ENCODE measurements around the gene PLIN1.
A peak's percentile ranks its signal among the peaks of the same experiment; 100 is the strongest.

The PLIN1 gene

DNA sequence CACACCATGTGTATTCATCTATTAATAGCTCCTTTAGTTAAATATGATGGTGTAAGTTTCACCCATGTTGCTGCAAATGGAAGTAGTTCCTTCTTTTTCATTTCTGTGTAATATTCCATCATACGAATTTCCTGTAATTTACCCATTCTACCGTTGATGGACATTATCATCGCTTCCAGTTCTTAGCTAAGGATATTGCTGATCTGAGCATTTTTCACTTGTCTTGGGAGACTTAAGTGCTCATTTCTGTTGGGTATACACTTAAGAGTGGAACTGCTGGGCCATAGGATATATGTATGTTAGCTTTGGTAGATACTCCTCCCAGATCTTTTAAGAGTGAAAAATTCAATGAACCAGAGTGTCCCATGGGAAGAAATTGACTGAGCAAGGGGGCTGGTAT is 11.0 kb downstream of the PLIN1 start:
- no peak overlapping the region for H3K4me3 ChIP-seq (ENCODE audit: low read depth, low read length)
- no peak for DNase-seq (ENCODE audit: low read depth)
- TF ChIP-seq CTCF (IDR thresholded peaks at IDR 0.05; ENCODE audit: insufficient read depth, low read depth, low read length, missing control alignments) = no peak

DNA sequence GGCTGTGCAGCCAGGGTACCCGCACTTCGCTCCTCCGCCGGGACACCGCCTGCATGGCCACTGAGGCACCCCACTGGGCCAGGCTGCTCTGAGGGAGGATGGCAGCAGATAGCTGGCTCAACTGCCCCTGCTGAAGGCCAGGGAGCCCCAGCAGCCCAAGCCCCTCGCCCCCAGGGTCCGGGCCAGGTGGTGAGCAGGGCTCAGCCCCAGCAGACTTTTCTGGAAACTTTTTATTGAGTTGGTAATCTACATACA is 11.5 kb downstream of the PLIN1 start:
- no peak overlapping the region for H3K4me3 ChIP-seq (ENCODE audit: low read depth, low read length)
- TF ChIP-seq CTCF (IDR thresholded peaks at IDR 0.05; ENCODE audit: insufficient read depth, low read depth, low read length, missing control alignments) = no peak
- DNase-seq (ENCODE audit: low read depth) = no peak

- no peak overlapping the region for H3K4me3 ChIP-seq (ENCODE audit: low read depth, low read length)
- DNase-seq (ENCODE audit: low read depth) = no peak
- no peak for TF ChIP-seq CTCF (IDR thresholded peaks at IDR 0.05; ENCODE audit: insufficient read depth, low read depth, low read length, missing control alignments)
Observed at GRCh38 chr15:89666858-89667705, 12.1 kb downstream of the PLIN1 start.

DNA sequence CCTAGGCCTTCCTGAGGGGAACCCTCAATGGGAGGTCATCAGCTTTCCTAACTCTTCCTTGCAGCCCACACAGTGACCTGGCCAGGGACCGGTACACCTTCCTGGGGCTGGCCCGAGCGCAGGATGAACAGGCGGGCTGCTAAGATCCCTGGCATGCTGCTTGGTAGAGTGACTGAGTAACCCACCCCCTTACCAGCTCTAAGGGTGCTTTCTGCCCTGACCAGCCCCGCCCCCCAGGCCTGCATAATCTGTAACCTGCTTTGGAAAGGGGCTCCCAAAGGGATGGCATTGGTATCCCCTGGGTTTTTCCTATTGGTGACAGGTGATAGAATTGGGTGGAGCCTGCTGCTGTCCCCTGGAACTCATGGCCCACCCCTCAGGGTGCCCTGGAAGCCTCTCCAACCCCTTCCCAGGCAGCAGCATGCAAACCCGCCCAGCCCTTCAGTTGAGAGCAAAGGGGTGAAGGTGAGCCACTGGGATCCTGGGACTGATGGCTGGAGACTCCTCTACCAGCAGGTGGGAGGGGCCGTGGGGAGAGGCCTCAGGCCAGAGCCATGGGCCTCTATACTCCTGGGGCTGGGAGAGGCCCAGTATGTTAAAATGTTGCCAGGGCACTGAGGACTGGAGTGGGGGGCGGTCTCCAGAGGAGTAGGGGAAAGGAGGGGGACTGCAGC is 12.8 kb downstream of the PLIN1 start:
- no peak for DNase-seq (ENCODE audit: low read depth)
- no peak overlapping the region for H3K4me3 ChIP-seq (ENCODE audit: low read depth, low read length)
- no peak for TF ChIP-seq CTCF (IDR thresholded peaks at IDR 0.05; ENCODE audit: insufficient read depth, low read depth, low read length, missing control alignments)

DNA sequence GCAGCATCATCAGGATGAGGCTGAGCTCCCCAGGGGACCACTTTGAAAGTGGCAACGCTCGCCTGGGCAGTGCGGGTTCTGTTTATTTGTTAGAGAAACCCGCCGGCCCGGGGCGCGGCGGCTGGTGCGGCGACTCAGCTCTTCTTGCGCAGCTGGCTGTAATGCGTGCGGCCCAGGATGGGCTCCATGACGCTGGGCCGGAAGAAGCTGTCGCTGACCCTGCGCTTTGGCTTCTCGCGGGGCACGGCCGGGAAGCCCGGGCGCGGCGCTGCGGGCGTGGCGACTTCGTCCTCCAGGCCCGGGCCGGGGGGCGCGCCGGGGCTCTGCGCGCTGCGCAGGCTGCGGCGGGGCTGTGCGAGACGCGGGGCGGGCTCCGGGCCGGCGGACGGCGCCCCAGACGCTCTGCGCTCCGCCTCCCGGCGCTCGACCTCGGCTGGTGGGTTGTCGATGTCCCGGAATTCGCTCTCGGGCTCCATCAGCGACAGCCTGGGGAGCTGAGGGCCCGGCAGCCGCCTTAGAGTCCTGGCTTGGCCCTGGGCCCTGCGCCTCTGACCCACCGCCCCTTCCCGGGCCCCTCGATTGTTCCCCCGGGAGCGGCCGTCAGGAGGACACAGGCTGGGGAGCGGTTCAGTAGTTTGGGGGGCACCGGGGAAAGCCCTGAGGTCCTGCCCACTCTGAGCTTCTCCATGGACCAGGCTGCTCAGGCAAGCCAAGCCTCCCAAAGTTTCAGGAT is 13.6 kb downstream of the PLIN1 start:
- peak; percentile 59 for DNase-seq (ENCODE audit: low read depth)
- no peak for TF ChIP-seq CTCF (IDR thresholded peaks at IDR 0.05; ENCODE audit: insufficient read depth, low read depth, low read length, missing control alignments)
- H3K4me3 ChIP-seq (ENCODE audit: low read depth, low read length) = peak overlapping the region; percentile 43

DNA sequence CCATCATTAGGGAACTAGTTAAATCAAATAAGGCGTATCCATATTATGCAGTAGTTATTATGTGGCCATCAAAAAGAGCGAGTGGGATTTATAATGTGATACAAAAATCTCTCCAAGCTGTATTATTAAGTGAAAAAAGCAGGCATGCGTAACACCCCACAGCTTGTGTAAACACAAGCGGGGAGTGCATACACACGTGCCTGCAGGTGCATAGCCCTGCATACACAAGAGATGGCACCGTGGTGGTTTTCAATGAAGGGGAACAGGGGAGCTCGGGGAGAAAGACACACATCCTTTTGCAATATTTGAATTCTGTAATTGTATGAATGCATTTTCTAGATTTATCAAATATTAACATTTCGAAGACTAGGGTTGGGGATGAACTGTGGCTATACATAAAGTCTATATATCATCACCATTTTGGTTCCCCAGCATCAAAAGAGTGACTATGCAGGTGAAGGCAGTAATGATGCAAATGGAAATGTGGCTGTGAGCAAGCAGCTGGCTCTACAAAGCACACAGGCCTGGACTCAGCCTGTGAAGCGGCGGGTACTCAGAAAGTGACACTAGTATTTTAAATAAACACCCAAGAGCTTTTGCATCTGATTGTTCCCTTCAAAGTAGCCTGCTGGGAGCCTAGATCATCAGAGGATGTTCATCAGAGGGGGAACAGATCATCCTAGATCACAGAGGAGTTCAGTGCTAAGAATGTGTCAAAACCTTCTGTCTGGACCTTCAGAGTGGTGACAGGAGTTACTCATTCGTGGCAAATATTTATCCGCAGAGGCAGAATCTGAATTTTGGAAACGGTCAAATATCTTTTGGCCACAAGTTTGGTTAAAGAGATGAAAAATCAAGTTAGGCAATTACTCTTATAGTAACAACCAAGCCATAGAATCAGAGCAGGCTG is 14.5 kb downstream of the PLIN1 start:
- no peak for DNase-seq (ENCODE audit: low read depth)
- TF ChIP-seq CTCF (IDR thresholded peaks at IDR 0.05; ENCODE audit: insufficient read depth, low read depth, low read length, missing control alignments) = no peak
- H3K4me3 ChIP-seq (ENCODE audit: low read depth, low read length) = peak overlapping the region; percentile 43; the same call in 1 of the 2 replicates
